K562 (cell line): ENCODE measurements around the gene ZFPM1. TPM values are rescaled to one million over a fixed set of nuclear protein-coding genes. Genes with fewer than 3 reads are reported as not detected.

Experiments
- ATAC-seq: fragments of 200-7000 bp; cut with Tn5 transposase; 3 replicates; pipeline ENCODE4 v1.9.1; 2020; ENCODE audit warnings: moderate library complexity
- BruUV-seq: library from RNA; stranded (reverse); fragments of 400-500 nt; replicated peaks from 2 replicates; lab custom pipeline; 2021; lab: Mats Ljungman, UMichigan
- CTCF ChIA-PET: fragments of 300-600 bp; formaldehyde crosslinking; extraction: SDS; loops from one replicate; lab custom pipeline; 2021; ENCODE audit warnings: low intra/inter-chr PET ratio; lab: Yijun Ruan, JAX
- POLR2A ChIA-PET: fragments of 300-600, 350-650 bp; sonication (Branson Sonifier 250); formaldehyde crosslinking; extraction: SDS; loops from one replicate; lab custom pipeline; 2021; ENCODE audit warnings: antibody characterized with exemption, inconsistent platforms; lab: Yijun Ruan, JAX
- DNase-seq, 4 experiments: peaks; one replicate each; pipeline versions ENCODE4 v3.0.0 to v3.0.0-alpha.2; 2011 to 2018; ENCODE audit warnings: low spot score in 3 of 4, mixed read lengths in 3 of 4; ENCODE audit errors: extremely low read depth in 1 of 4
- FAIRE-seq: peaks from 2 replicates; lab custom pipeline; 2011; peaks lifted over from hg19 to GRCh38; lab: Jason Lieb, UNC
- H2AFZ ChIP-seq: 2 replicates; pipeline ENCODE4 v1.6.0; 2011; ENCODE audit warnings: low read depth, low read length, control low read depth, inconsistent platforms
- H3K27ac ChIP-seq: fragments of 200-600 bp; 3 replicates; pipeline ENCODE4 v1.8.0; 2011; ENCODE audit warnings: low read depth, mild to moderate bottlenecking, control low read depth, inconsistent platforms, low read length, moderate library complexity, mixed read lengths; ENCODE audit errors: extremely low read depth
- H3K27me3 ChIP-seq, 2 experiments: fragments of 300-600 bp in 1 of 2; 2 replicates in 1 of 2; 3 replicates in 1 of 2; pipeline versions ENCODE4 v1.6.0 to v1.8.0; 2011; ENCODE audit warnings: inconsistent platforms in 2 of 2, low read length in 2 of 2, mild to moderate bottlenecking in 1 of 2, mixed read lengths in 1 of 2, moderate library complexity in 1 of 2; ENCODE audit not compliant: control insufficient read depth in 2 of 2, insufficient read depth in 2 of 2
- H3K36me3 ChIP-seq: fragments of 300-600 bp; 3 replicates; pipeline ENCODE4 v1.8.0; 2011; ENCODE audit warnings: mild to moderate bottlenecking, low read length, inconsistent platforms; ENCODE audit not compliant: control insufficient read depth, insufficient read depth
- H3K4me1 ChIP-seq, 2 experiments: fragments of 200-600 bp in 1 of 2; replicated peaks in 1 of 2; 2 replicates in 1 of 2; 3 replicates in 1 of 2; pipeline versions ENCODE4 v1.5.1 to v1.8.0; 2011; ENCODE audit warnings: inconsistent platforms in 2 of 2, low read length in 2 of 2, mild to moderate bottlenecking in 1 of 2, mixed read lengths in 1 of 2, moderate library complexity in 1 of 2; ENCODE audit not compliant: control insufficient read depth in 2 of 2, insufficient read depth in 2 of 2
- H3K4me2 ChIP-seq: 2 replicates; pipeline ENCODE4 v1.6.1; 2011; ENCODE audit warnings: low read length, control low read depth, inconsistent platforms, mixed read lengths; ENCODE audit not compliant: insufficient read depth
- H3K4me3 ChIP-seq: fragments of 200-600 bp; sonication (generic), shearing (Covaris generic); 2 replicates; pipeline ENCODE4 v1.5.1; 2016; ENCODE audit warnings: control low read depth, inconsistent platforms
- H3K79me2 ChIP-seq: fragments of 200-600 bp; 3 replicates; pipeline ENCODE4 v1.8.0; 2011; ENCODE audit warnings: low read length, inconsistent platforms; ENCODE audit not compliant: control insufficient read depth, insufficient read depth
- H3K9ac ChIP-seq, 2 experiments: 2 replicates each; pipeline versions ENCODE4 v1.6.0 to v1.6.1; 2011; ENCODE audit warnings: low read depth in 2 of 2, low read length in 2 of 2, control low read depth in 1 of 2, inconsistent platforms in 1 of 2, mild to moderate bottlenecking in 1 of 2, mixed read lengths in 1 of 2; ENCODE audit not compliant: insufficient read depth in 1 of 2
- H3K9me1 ChIP-seq: one replicate; pipeline ENCODE4 v1.6.0; 2011; ENCODE audit warnings: inconsistent platforms, mild to moderate bottlenecking, low read length, moderate library complexity; ENCODE audit not compliant: control insufficient read depth, insufficient read depth
- H3K9me3 ChIP-seq: replicated peaks from 2 replicates; pipeline ENCODE4 v1.5.1; 2011; ENCODE audit warnings: low read depth, low read length, inconsistent platforms; ENCODE audit not compliant: control insufficient read depth, insufficient read depth
- H4K20me1 ChIP-seq: replicated peaks from 2 replicates; pipeline ENCODE4 v1.6.1; 2011; ENCODE audit warnings: low read length, inconsistent platforms, mixed read lengths; ENCODE audit not compliant: control insufficient read depth, insufficient read depth
- BRD9 ChIP-seq: fragments of 450-650 bp; IDR thresholded peaks from 2 replicates; pipeline ENCODE4 v1.6.1; 2018; ENCODE audit warnings: low read depth; ENCODE audit not compliant: partially characterized antibody
- CBFA2T3 ChIP-seq: fragments of 450-650 bp; IDR thresholded peaks from 2 replicates; pipeline ENCODE4 v1.6.1; 2017
- CCNT2 ChIP-seq: IDR thresholded peaks from 2 replicates; pipeline ENCODE4 v1.6.1; 2011; ENCODE audit warnings: borderline replicate concordance, low read depth, mild to moderate bottlenecking, moderate library complexity, mixed read lengths, low read length; ENCODE audit not compliant: insufficient read length; ENCODE audit errors: extremely low read depth
- CTCF ChIP-seq, 3 experiments: IDR thresholded peaks in 2 of 3; conservative IDR thresholded peaks in 1 of 3; 2 replicates each; pipeline ENCODE4 v1.5.1; 2011 to 2012; ENCODE audit warnings: low read length in 3 of 3, mild to moderate bottlenecking in 3 of 3, control low read depth in 2 of 3, improper control_type of control experiment in 1 of 3, inconsistent platforms in 1 of 3, low read depth in 1 of 3, mixed read lengths in 1 of 3, moderate library complexity in 1 of 3; ENCODE audit not compliant: insufficient read depth in 2 of 3
- HDGF ChIP-seq: fragments of 450-650 bp; IDR thresholded peaks from 2 replicates; pipeline ENCODE4 v1.6.1; 2016
- IRF9 ChIP-seq: fragments of 450-650 bp; IDR thresholded peaks from 2 replicates; pipeline ENCODE4 v1.6.1; 2016; ENCODE audit warnings: missing biosample characterization, missing genetic modification characterization
- NELFE ChIP-seq: IDR thresholded peaks from 2 replicates; pipeline ENCODE4 v1.6.1; 2011; ENCODE audit warnings: mild to moderate bottlenecking; ENCODE audit not compliant: insufficient read depth, insufficient read length
- RCOR1 ChIP-seq, 2 experiments: IDR thresholded peaks; 2 replicates each; pipeline ENCODE4 v1.6.1; 2012; ENCODE audit warnings: low read depth in 2 of 2, low read length in 2 of 2, borderline replicate concordance in 1 of 2, improper control_type of control experiment in 1 of 2
- SMARCA5 ChIP-seq: fragments of 450-650 bp; IDR thresholded peaks from 2 replicates; pipeline ENCODE4 v1.6.1; 2016
- SRSF7 ChIP-seq: fragments of 200-400 bp; formaldehyde crosslinking; optimal IDR thresholded peaks from 2 replicates; pipeline ENCODE3; 2017; ENCODE audit warnings: mild to moderate bottlenecking, low read depth, low read length
- SUPT5H ChIP-seq: fragments of 450-650 bp; IDR thresholded peaks from 2 replicates; pipeline ENCODE4 v1.6.1; 2016
- ZBTB7A ChIP-seq: IDR thresholded peaks from 2 replicates; pipeline ENCODE4 v1.6.1; 2011; ENCODE audit warnings: low read depth, mild to moderate bottlenecking, low read length, moderate library complexity, borderline replicate concordance; ENCODE audit not compliant: control insufficient read depth
- WGBS: fragments of 100-300 bp; shearing (Covaris generic); methylation state at CpG from one replicate; pipeline ENCODE4 v1.1.6; 2016; ENCODE audit warnings: low coverage, mixed read lengths; ENCODE audit not compliant: insufficient coverage; ENCODE audit errors: missing lambda C conversion rate; 5-methylcytosine and 5-hydroxymethylcytosine counted together
- in situ Hi-C: fragments of 300-500 bp; cut with MboI; formaldehyde crosslinking; loops from 4 replicates; pipeline ENCODE4 v1.15.0; 2018; ENCODE audit warnings: inconsistent platforms, mixed read lengths
- intact Hi-C: fragments of 100-400 bp; cut with micrococcal nuclease; formaldehyde crosslinking; loops from 2 replicates; pipeline ENCODE4 v1.14.2; 2022
- polyA plus RNA-seq, 8 experiments: library from polyadenylated mRNA; depleted of rRNA in 4 of 8; stranded (reverse) in 5 of 8; unstranded in 3 of 8; fragments of >200 nt; fragmentation: Nextera tagmentation in 2 of 8; fragmentation: Illumina TruSeq in 1 of 8; extraction: Ambion mirVana in 2 of 8; extraction: Trizol in 1 of 8; gene quantifications; 2 replicates each; pipeline versions ENCODE4 v1.2.1 to v1.2.3, GENCODE V29; 2011 to 2014; ENCODE audit warnings: inconsistent platforms in 1 of 8, missing spikeins in 1 of 8
- total RNA-seq, 7 experiments: library from RNA; depleted of rRNA in 6 of 7; stranded (reverse); fragments of >200 nt in 6 of 7; fragmentation: Illumina TruSeq in 2 of 7; extraction: Trizol in 2 of 7; gene quantifications; 2 replicates each; pipeline versions ENCODE4 v1.2.1 to v1.2.3, GENCODE V29; 2011 to 2021; ENCODE audit warnings: low replicate concordance in 1 of 7

The ZFPM1 gene
- total and polyA plus RNA-seq, 9 of the 15 experiments (the other 6 are each of a cell fraction or from before 2014, with no cell fraction given) = 0.03 to 35.9 (median 1.4) TPM

GRCh38 chr16:88456356-88457292 lies 3.5 kb downstream of the ZFPM1 start:
- ChIA-PET CTCF (no interaction called here), POLR2A (interaction anchor here (0.5 to 1.1 kb wide), 3 partner anchors 26 to 1780 kb away, joined by 3 to 4 read pairs (median 3); no protein-coding TSS in a partner anchor)
- no peak for DNase-seq
- 48% methylated on average over 13 of the region's 14 CpGs for WGBS
- TF ChIP-seq IRF9 (tag) = no peak
- TF ChIP-seq CCNT2 = no peak
- TF ChIP-seq SRSF7 = no peak
- peak in 1 of 3 experiments; percentile 5; a peak in 1 of 6 replicates for TF ChIP-seq CTCF (IDR thresholded peaks at IDR 0.05 in 2 of 3, conservative IDR thresholded peaks at IDR 0.05 in 1 of 3; ENCODE audit: insufficient read depth in 2 of 3, low read depth in 1 of 3, low read length in 3 of 3)
- TF ChIP-seq SUPT5H = peak; percentile 28; the same call in 1 of the 2 replicates
- no peak for TF ChIP-seq RCOR1 (IDR thresholded peaks at IDR 0.05; ENCODE audit: borderline replicate concordance in 1 of 2, low read depth in 2 of 2, low read length in 2 of 2)
- no peak for TF ChIP-seq BRD9
- no peak for TF ChIP-seq CBFA2T3
- TF ChIP-seq ZBTB7A = peak; percentile 65
- peak; percentile 65; the same call in 1 of the 2 replicates for TF ChIP-seq SMARCA5
- 0 out of 2 replicates have a peak, but pooled peaks have one; percentile 53 for TF ChIP-seq HDGF
- TF ChIP-seq NELFE = no peak
- no peak for FAIRE-seq
- Histone ChIP-seq H2AFZ (no peak overlapping the region), H3K27me3 (no peaks in the 10 kb centered on the region), H4K20me1 (peaks cover 47% of the 10 kb centered on the region), H3K4me1 (peaks cover 64 to 92% of the 10 kb centered on the region in 2 experiments), H3K9me3 (no peaks in the 10 kb centered on the region), H3K79me2 (peaks cover 86% of the 10 kb centered on the region), H3K9me1 (peaks cover 8% of the 10 kb centered on the region), H3K4me2 (peak overlapping the region; percentile 54), H3K27ac (peak overlapping the region; percentile 87), H3K36me3 (peaks cover 28% of the 10 kb centered on the region; the same call in 2 of the 3 replicates), H3K9ac (peak overlapping the region; percentile 29 to 92; a peak in 3 of 4 replicates), H3K4me3 (peak overlapping the region; percentile 65; the same call in 1 of the 2 replicates)
- TSS peak; percentile 24 for BruUV-seq
- no peak for ATAC-seq
- intact Hi-C loops = no loop called here
- in situ Hi-C loops = no loop called here
